CD14-positive monocyte (primary cell): ENCODE measurements around the gene ZNF576. TPM values are rescaled to one million over a fixed set of nuclear protein-coding genes. Genes with fewer than 3 reads are reported as not detected.

ENCODE experiments used
- DNase-seq, 3 donors: peaks; one replicate each; pipeline ENCODE4 v3.0.0-alpha.2; 2011 to 2022
- H2AFZ ChIP-seq: 2 replicates; pipeline ENCODE4 v1.6.0; 2012; ENCODE audit warnings: mild to moderate bottlenecking, low read depth, low read length, inconsistent platforms; ENCODE audit not compliant: insufficient read depth, poor library complexity, severe bottlenecking
- H3K27ac ChIP-seq, 2 donors: 1 replicate in 1 of 2; 2 replicates in 1 of 2; pipeline ENCODE4 v1.5.1; 2012 to 2013; ENCODE audit warnings: low read length in 2 of 2, control low read depth in 1 of 2, inconsistent platforms in 1 of 2, low read depth in 1 of 2, mild to moderate bottlenecking in 1 of 2
- H3K27me3 ChIP-seq, 2 donors: one replicate each; pipeline versions ENCODE4 v1.6.0 to v1.6.1; 2011 to 2013; ENCODE audit warnings: low read length in 2 of 2; ENCODE audit not compliant: control insufficient read depth in 2 of 2, insufficient read depth in 2 of 2
- H3K36me3 ChIP-seq, 2 donors: replicated peaks in 1 of 2; 1 replicate in 1 of 2; 2 replicates in 1 of 2; pipeline versions ENCODE4 v1.5.1 to v1.6.1; 2012 to 2013; ENCODE audit warnings: low read length in 2 of 2, control low read depth in 1 of 2, inconsistent platforms in 1 of 2, mild to moderate bottlenecking in 1 of 2; ENCODE audit not compliant: insufficient read depth in 2 of 2, control insufficient read depth in 1 of 2
- H3K4me1 ChIP-seq, 2 donors: 1 replicate in 1 of 2; 2 replicates in 1 of 2; pipeline versions ENCODE4 v1.5.1 to v1.6.1; 2012 to 2013; ENCODE audit warnings: low read length in 2 of 2, control low read depth in 1 of 2, inconsistent platforms in 1 of 2, mild to moderate bottlenecking in 1 of 2, moderate library complexity in 1 of 2; ENCODE audit not compliant: insufficient read depth in 2 of 2, control insufficient read depth in 1 of 2
- H3K4me2 ChIP-seq: replicated peaks from 2 replicates; pipeline ENCODE3; 2012; ENCODE audit warnings: low read length, moderate library complexity, mild to moderate bottlenecking; ENCODE audit not compliant: poor library complexity, severe bottlenecking; ENCODE audit errors: extremely low read depth
- H3K4me3 ChIP-seq, 3 experiments: fragments of 200-600 bp in 1 of 3; sonication (generic) in 1 of 3; replicated peaks in 1 of 3; 1 replicate in 2 of 3; 2 replicates in 1 of 3; pipeline ENCODE4 v1.5.1; 2011 to 2013; ENCODE audit warnings: low read length in 3 of 3, mild to moderate bottlenecking in 3 of 3, control low read depth in 2 of 3, low read depth in 2 of 3, inconsistent platforms in 1 of 3, moderate library complexity in 1 of 3
- H3K79me2 ChIP-seq: 2 replicates; pipeline ENCODE4 v1.6.0; 2012; ENCODE audit warnings: mild to moderate bottlenecking, control low read depth, inconsistent platforms, low read length, moderate library complexity; ENCODE audit not compliant: insufficient read depth
- H3K9ac ChIP-seq: 2 replicates; pipeline ENCODE4 v1.6.0; 2017; ENCODE audit warnings: low read length, mild to moderate bottlenecking; ENCODE audit not compliant: insufficient read depth, poor library complexity, severe bottlenecking
- H3K9me3 ChIP-seq, 2 donors: replicated peaks in 1 of 2; 1 replicate in 1 of 2; 2 replicates in 1 of 2; pipeline versions ENCODE4 v1.5.1 to v1.6.1; 2012 to 2013; ENCODE audit warnings: low read length in 2 of 2, control low read depth in 1 of 2; ENCODE audit not compliant: control insufficient read depth in 1 of 2, insufficient read depth in 1 of 2
- H4K20me1 ChIP-seq: 2 replicates; pipeline ENCODE4 v1.6.0; 2012; ENCODE audit warnings: mild to moderate bottlenecking, low read length, control low read depth, moderate library complexity; ENCODE audit not compliant: insufficient read depth
- H3K27ac Mint-ChIP-seq, 7 donors: one replicate each; pipeline ENCODE4 v1.8.0; 2020; ENCODE audit warnings: mild to moderate bottlenecking in 7 of 7, mixed read lengths in 7 of 7, moderate library complexity in 6 of 7, inconsistent platforms in 2 of 7
- H3K27me3 Mint-ChIP-seq, 3 donors: one replicate each; pipeline ENCODE4 v1.8.0; 2021 to 2022; ENCODE audit warnings: low read depth in 3 of 3, mild to moderate bottlenecking in 3 of 3, mixed read lengths in 3 of 3, moderate library complexity in 3 of 3, inconsistent platforms in 1 of 3
- H3K36me3 Mint-ChIP-seq, 2 donors: one replicate each; pipeline ENCODE4 v1.8.0; 2020; ENCODE audit warnings: mixed read lengths in 2 of 2, inconsistent platforms in 1 of 2, mild to moderate bottlenecking in 1 of 2
- H3K4me1 Mint-ChIP-seq: one replicate; pipeline ENCODE4 v1.8.0; 2020; ENCODE audit warnings: mild to moderate bottlenecking, mixed read lengths
- H3K4me3 Mint-ChIP-seq, 2 donors: one replicate each; pipeline ENCODE4 v1.8.0; 2020; ENCODE audit warnings: mild to moderate bottlenecking in 2 of 2, mixed read lengths in 2 of 2, moderate library complexity in 1 of 2
- H3K9me3 Mint-ChIP-seq, 7 donors: one replicate each; pipeline ENCODE4 v1.8.0; 2020 to 2022; ENCODE audit warnings: mixed read lengths in 7 of 7, mild to moderate bottlenecking in 6 of 7, moderate library complexity in 6 of 7, inconsistent platforms in 2 of 7
- CTCF ChIP-seq: fragments of 200-600 bp; IDR thresholded peaks from one replicate; pipeline ENCODE4 v1.8.0; 2022; ENCODE audit warnings: antibody characterized with exemption, mild to moderate bottlenecking
- WGBS: methylation state at CpG from one replicate; pipeline ENCODE4 v1.1.5; 2013; ENCODE audit warnings: missing lambda C conversion rate; ENCODE audit not compliant: insufficient coverage; 5-methylcytosine and 5-hydroxymethylcytosine counted together
- intact Hi-C, 2 donors: fragments of 100-400 bp; cut with micrococcal nuclease; formaldehyde crosslinking; loops; one replicate each; pipeline versions ENCODE4 v1.15.0 to v1.15.1; 2023
- polyA plus RNA-seq, 3 donors: library from polyadenylated mRNA; depleted of rRNA in 1 of 3; unstranded in 2 of 3; stranded (reverse) in 1 of 3; fragments of 300-500 nt in 2 of 3; fragments of >200 nt in 1 of 3; fragmentation: Illumina TruSeq in 2 of 3; gene quantifications; 1 replicate in 2 of 3; 2 replicates in 1 of 3; pipeline ENCODE4 v1.2.3, GENCODE V29; 2012 to 2021

ZNF576 gene
- polyA plus RNA-seq, 3 donors = 3.6 to 8.4 (median 7.2) TPM

DNA sequence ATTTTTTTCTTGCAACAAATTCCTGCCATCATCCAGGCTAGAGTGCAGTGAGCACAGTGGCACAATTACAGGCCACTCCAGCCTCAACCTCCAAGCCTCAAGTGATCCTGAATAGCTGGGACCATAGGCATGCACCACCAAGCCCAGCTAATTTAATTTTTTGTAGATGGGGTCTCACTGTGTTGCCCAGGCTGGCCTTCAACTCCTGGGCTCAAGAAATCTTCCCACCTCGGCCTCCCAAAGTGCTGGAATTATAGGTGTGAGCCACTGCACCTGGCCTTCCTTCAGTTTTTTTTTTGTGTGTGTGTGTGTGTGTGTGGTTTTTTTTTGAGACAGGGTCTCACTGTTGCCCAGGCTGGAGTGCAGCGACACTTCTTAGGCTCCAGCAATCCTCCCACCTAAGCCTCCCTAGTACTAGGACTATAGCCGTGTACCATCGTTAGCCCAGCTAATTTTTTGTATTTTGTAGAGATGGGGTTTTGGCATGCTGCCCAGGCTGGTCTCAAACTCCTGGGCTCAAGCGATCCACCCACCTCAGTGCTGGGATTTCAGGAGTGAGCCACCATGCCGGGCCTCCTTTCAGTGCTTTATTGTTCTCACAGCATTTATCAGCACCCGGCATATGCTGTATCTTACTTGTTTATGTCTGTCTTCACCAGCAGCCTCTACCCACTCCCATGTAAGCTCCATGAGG, 9.6 kb downstream of the ZNF576 start:
- WGBS = 80% methylated on average over 3 of the region's 7 CpGs
- DNase-seq = no peak
- peaks cover 7 to 21% of the 10 kb centered on the region in 2 donors for H3K36me3 ChIP-seq
- intact Hi-C loops = no loop called here
- no peaks in the 10 kb centered on the region for H4K20me1 ChIP-seq
- no peak for TF ChIP-seq CTCF
- Mint-ChIP-seq H3K9me3 (no peaks in the 10 kb centered on the region), H3K27me3 (peaks cover 0 to 2% (median 0%) of the 10 kb centered on the region in 3 donors), H3K4me1 (peaks cover 9% of the 10 kb centered on the region), H3K4me3 (no peak overlapping the region), H3K36me3 (peaks cover 22 to 23% of the 10 kb centered on the region in 2 donors), H3K27ac (no peak overlapping the region)
- no peaks in the 10 kb centered on the region for H3K79me2 ChIP-seq
- H3K27ac ChIP-seq = no peak overlapping the region
- H3K4me2 ChIP-seq = no peak overlapping the region
- H3K27me3 ChIP-seq = no peaks in the 10 kb centered on the region
- H3K9ac ChIP-seq = no peak overlapping the region
- H2AFZ ChIP-seq = no peak overlapping the region
- peaks cover 6 to 11% of the 10 kb centered on the region in 2 donors for H3K4me1 ChIP-seq
- H3K4me3 ChIP-seq = no peak overlapping the region
- H3K9me3 ChIP-seq = no peaks in the 10 kb centered on the region

GRCh38 chr19:43606569-43607229, 10.3 kb downstream of the ZNF576 start:
- no peak for TF ChIP-seq CTCF
- Histone ChIP-seq H3K9ac (no peak overlapping the region), H3K27ac (no peak overlapping the region), H3K36me3 (peaks cover under 1 to 14% of the 10 kb centered on the region in 2 donors), H3K27me3 (no peaks in the 10 kb centered on the region), H3K4me2 (no peak overlapping the region), H3K4me1 (peaks cover 6 to 11% of the 10 kb centered on the region in 2 donors), H4K20me1 (no peaks in the 10 kb centered on the region), H3K9me3 (no peaks in the 10 kb centered on the region), H3K4me3 (peak overlapping the region in 1 of 3 experiments; percentile 69), H3K79me2 (no peaks in the 10 kb centered on the region), H2AFZ (peak overlapping the region; percentile 83)
- H3K27ac Mint-ChIP-seq = peak overlapping the region in 1 of 7 donors; percentile 0
- no peak overlapping the region for H3K4me3 Mint-ChIP-seq
- DNase-seq = no peak
- peaks cover 0 to 2% (median 0%) of the 10 kb centered on the region in 7 donors for H3K9me3 Mint-ChIP-seq
- peaks cover 18 to 20% of the 10 kb centered on the region in 2 donors for H3K36me3 Mint-ChIP-seq
- 100% methylated on average over 5 of the region's 7 CpGs for WGBS
- peaks cover 9% of the 10 kb centered on the region for H3K4me1 Mint-ChIP-seq
- intact Hi-C loops = no loop called here
- H3K27me3 Mint-ChIP-seq = peaks cover 0 to 2% (median 0%) of the 10 kb centered on the region in 3 donors
